Ecto neural progenitor cell (in vitro differentiated cells): ENCODE data around the gene STK26.
A peak's percentile ranks its signal among the peaks of the same experiment; 100 is the strongest.
"Not testable (repeated sequence)": the region's sequence is repeated elsewhere in the genome, so short reads cannot be mapped to it uniquely, and the experiment has no call there.

Experiments
- DNase-seq: peaks from one replicate; pipeline ENCODE4 v3.0.0-alpha.2; 2018; ENCODE audit warnings: low spot score

The STK26 gene

DNA sequence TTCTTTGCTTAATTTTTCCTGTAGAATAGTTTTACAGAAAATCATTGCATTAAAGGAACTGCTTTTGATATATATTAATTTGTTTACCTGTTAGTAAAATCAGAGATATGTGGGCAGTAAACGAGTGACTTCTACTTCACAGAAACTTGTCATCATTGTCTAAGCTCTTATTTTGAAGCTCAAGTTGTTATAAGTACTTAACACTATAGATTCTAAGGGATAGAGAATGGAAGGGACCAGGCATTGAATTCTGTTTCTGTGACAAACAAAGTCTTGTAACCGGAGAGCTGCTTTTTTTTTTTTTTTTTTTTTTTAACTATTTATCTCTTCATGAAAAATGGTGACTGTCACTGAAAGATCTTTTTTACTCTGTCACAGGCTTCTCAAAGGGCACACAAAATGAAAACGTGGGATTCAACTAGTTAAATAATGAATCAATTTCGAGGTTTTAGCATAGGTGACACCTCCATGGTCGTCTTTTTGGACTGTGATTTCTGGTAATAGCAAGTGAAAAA lies 14.4 kb downstream of the STK26 start:
- no peak for DNase-seq

DNA sequence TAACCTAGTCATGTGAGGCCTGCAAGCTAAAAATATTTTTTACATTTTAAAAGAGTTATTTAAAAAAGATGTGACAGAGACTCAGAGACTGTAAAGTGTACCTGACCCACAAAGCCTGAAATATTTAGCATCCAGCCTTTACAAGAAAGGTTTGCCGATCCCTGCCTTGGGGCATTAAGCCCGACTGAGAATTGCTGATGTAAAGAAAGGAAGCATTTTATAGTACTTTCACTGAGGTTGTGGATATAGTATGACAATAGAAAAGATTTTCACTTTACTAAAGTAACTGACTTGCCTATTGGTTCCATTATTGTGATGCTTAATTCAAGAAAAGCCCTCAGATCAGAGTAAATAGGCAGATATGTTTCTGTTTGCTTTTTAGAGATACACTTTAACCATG lies 17.0 kb downstream of the STK26 start:
- DNase-seq: no peak

DNA sequence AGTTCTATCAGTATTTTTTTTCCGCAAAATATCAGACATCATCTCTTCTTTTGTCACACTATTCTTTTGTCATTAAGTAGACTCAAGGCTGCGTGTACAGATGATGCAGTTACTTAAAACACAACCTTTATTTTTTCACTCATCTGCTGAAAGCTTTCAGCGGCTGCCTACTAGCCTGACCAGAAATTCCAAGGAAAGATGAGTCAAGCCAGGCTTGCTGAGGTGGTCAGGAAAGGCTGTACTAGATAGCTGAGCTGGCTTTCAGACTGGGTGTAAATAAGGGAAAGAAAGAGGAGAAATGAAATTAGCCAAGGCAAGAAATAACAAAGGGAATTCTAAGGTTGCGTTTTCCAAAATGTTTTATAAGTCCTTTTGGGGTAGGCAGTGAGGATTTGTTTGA lies 17.9 kb downstream of the STK26 start:
- DNase-seq: no peak

DNA sequence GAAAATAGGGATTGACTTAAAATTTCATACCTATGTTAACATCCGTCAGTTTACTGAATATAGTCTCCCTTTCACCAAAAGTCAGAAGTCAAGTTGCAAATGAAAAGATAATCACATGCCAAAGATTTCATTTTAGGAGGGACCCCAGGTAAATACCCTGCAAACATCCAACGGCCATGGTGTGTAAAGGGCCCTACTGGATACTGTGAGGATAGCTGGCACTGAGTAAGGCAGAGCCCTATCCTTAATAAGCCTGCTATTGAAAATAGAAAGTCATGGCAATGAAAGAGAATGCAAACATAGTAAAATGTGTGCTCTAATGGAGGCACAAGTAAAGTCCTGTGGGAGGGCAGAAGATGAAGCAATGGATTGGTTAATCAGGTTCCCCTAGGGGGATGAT lies 20.9 kb downstream of the STK26 start:
- no peak for DNase-seq

DNA sequence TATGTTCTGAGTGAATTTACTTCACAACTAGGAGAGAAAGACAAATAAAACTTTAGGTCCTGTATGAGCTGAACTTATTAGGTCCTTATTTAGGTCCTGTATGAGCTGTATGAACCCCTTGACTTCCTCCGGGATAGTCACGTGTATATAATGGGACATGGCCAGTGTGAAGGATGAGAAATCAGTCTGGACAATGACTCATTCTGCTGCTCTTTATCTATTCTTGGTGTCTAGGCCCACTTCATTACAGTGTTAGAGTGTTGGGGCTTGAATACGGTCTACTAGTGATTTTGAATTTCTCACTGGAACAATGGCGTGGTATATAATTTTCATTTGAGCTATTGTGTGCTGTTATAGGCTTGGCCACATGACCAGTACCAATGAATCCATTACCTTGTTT lies 21.9 kb downstream of the STK26 start:
- no peak for DNase-seq

DNA sequence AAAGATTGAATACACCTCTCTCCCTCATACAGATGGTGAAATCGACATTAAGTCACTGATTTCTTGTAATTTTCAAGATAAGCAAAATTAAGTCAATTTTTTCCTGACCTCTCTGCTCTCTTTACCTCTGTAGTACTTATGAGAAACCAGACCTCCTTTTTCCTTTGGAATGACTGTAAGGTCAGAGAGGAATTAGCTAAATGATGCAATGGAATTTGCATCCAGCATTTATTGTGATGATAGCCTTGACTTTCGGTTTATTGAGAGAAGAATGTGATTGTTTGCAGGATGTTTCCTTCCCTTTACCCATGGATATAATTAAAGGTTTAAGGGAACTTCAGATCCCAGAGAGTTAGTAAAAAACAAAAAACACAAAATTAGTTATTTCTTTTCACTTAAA lies 22.4 kb downstream of the STK26 start:
- no peak for DNase-seq

DNA sequence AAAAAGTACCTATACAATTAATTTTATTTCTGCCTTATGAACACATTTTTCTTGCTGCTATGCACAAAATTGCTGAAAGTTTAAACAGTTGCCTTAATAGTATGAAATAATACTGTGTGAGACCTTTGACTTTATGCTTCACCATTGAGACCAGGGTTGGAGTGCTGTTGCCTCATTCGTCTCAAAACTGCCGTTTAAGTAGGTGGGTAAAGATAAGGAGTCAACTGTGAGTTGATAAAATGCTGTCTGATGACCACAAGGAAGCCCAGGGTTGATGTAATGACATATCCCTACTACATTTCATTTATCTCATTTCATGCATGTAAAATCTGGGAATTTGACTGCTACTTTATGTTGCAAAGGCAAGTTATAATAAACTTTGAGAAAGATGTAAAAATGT lies 23.4 kb downstream of the STK26 start:
- DNase-seq: no peak

DNA sequence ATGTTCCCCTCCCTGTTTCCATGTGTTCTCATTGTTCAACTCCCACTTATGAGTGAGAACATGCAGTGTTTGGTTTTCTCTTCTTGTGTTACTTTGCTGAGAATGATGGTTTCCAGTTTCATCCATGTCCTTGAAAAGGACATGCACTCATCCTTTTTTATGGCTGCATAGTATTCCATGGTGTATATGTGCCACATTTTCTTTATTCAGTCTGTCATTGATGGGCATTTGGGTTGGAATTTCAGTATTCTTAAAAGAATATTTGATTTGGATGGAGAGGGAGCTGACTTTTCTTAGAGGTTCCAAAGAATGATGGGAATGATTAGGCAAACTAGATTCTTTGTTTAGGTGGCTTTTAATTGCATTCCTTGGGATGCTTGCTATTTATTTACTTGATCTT lies 28.7 kb downstream of the STK26 start:
- not testable (repeated sequence) for DNase-seq

DNA sequence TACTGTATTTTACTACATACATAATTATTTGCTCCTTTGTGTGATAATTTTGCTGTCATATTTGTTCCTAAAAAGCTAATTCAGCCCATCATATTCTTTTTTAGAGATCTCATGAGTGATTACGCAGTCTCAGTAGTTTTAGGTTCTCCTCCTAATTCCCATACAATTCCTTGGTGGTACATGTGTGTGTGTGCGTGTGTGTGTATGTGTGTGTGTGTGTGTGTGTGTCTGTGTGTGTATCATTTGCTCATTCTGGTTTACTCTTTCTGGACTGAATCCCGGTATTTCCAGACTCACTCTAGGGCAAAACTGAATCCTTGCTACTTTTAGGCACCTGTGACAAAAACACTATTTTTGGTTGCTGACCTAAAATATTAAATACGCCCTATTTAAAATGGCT lies 34.9 kb downstream of the STK26 start:
- no peak for DNase-seq

DNA sequence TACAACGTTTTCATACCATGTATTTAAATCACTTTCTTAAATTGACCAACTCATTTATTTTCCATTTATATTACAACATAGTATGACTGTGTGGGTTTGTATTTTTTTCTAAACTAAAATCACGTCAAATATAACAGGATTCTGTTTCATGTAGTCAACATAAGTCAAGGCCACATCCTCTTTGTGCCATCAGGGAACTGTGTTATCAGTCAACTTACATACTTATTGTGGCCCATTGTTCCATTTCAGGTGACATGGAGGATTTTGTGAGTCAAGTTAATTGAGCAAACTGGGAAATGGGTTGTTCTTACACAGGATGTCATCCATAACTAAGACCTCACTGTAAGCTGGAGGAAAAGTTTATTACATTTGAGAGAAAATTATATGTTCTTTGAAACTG lies 35.9 kb downstream of the STK26 start:
- no peak for DNase-seq

DNA sequence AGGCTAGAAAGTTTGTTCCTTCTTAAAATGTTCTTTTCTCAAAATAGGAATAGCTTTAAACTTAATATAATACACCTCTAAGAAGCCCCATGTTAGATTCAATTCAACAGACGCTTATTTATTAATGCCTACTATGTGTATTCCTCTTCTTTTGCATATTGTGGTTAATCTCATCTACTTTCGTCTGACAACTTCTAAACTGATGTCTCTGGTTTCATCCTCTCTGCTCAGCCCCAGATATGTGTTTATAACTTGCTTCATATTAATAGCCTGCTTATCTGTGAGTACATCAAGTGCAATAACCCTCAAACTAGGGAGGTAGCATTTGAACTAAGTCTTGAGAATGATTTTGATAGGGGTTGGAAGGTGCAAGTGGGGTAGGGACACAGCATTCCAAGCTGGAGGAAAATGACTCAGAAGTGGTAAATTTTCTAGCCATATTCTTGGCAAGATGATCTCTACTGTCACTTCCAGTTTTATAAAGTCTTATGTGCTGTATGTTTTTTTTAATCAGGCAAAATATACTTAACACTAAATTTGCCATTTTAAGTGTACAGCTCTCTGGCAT lies 37.0 kb downstream of the STK26 start:
- DNase-seq: no peak

DNA sequence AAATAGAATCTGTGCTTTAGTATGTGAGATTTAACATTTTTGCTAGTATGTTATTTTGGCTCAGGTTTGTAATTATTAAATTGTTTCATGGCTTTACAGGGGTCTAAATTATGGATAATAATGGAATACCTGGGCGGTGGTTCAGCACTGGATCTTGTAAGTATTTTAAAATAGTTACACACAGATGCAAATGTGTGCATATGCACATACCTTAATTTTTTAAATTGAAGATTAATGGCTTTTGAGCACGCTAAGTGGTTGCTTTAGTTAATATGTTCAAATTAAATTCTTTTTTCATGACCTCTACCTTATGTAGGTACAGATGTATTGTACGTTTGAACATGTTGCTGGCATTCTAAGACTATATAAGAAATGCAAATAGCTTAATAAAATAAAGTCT lies 40.2 kb downstream of the STK26 start:
- DNase-seq: no peak

DNA sequence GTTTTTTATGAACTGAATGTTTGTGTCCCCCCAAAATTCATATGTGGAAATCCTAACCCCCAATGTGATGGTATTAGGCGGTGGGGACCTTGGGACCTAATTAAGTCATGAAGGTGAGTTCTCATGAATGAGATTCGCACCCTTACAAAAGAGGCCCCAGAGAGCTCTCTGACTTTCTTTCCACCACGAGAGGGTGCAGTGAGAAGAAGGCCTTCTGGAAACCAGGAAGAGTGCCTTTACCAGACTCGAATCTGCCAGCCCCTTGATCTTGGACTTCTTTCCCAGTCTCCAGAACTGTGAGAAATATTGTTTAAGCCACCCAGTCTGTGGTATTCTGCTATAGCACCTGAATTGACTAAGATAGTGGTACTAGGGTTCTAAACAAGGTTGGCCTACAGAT lies 40.8 kb downstream of the STK26 start:
- DNase-seq: no peak

DNA sequence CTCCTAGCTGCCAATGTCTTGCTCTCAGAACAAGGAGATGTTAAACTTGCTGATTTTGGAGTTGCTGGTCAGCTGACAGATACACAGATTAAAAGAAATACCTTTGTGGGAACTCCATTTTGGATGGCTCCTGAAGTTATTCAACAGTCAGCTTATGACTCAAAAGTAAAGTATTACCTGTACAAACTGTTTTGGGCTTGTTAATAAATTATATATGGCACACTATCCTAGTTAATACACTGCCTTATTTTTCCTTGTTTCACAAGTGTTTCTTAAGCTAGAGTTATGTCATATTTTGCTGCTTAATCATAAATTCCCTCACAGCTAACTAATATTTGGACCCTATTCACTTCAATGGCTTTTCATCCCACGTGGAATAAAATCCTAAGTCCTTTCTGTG lies 45.3 kb downstream of the STK26 start:
- no peak for DNase-seq

DNA sequence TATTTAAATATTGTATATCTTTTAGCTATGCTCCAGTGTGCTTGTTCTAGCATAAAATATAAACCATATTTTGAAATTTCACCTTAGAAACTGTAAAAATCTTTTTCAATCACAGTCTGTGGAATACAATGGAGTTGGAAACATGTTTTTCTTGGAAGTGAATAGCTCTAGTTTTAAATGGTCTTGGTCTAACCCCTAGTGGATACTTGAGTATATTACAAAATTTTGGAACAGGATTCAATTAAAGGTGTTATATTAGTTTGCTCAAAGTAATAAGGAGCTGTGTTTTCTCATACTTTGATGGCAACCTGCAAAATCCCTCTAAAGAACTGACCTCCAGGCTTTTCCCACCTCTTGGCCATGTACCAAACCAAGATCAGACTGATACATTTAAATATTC lies 48.2 kb downstream of the STK26 start:
- no peak for DNase-seq

DNA sequence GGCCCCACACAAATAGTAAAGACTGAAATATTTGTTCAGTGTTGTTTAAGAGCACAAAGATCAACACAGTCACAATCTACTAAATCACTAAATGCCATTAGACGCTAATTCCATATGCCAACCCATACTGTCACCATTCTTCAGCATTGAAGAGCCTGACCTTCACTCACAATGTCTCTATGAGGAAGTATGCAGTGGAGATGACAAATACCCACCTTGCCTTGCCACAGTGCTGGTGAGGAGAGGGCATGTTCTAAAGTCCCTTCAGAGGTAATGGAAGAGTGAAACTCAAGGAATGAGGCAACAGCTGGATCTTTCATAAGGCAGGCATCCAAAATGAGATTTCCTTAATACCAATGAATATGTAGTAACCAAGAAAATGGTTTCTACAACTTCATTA lies 54.3 kb downstream of the STK26 start:
- no peak for DNase-seq

DNA sequence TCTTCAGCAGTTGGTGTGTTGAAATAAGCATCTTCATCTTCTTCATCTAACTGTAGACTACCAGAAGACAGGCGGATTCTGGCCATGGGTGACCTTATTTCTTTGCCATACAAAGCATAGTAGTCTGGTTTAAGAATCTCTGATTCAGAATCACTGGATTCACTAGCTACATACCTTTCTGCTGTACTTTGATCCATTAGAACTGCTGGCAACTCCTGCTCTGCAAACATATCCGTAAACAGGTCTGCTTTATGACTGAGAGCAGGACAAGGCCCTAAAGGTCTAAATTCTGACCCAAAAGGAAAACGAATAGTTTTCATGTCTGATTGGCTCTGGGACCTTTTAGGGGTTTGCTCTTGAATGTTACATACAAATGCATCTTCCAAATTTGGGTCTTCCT lies 54.8 kb downstream of the STK26 start:
- no peak for DNase-seq

DNA sequence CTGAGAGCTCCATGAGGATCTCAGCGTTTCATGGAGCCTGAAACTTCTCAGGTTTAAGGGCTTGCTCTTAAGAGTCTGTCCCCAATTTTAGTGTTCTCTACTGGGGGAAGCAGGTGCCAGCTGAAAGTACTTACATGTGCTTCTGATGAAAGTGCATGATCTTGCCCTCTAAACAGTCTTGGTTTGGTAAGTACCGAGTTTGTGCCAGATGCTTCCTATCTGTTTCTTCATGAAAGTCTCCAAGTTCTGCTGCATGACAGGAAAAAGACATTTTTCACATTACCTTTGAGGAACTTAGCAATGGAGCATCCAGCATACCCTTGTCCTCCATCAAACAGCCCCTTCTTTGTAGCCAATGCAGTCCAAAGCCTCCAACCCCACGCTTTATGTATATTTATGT lies 62.7 kb downstream of the STK26 start:
- no peak for DNase-seq

DNA sequence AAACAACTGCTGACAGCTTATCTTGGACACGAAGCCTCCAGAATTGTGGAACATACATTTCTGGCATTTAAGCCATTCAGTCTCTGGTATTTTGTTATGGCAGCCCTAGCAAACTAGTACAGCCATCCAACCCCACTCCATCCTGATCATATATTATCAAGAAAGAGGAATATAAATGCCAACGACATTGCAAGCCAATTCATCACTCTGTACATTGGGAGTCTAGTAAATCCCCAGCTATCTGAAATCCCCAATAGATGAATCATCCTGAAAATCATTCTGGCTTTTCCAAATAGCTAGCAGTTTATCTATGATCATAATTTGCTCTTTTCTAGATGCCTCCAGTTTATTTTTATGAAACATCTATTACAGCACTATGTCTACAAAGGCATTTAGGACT lies 63.6 kb downstream of the STK26 start:
- no peak for DNase-seq

DNA sequence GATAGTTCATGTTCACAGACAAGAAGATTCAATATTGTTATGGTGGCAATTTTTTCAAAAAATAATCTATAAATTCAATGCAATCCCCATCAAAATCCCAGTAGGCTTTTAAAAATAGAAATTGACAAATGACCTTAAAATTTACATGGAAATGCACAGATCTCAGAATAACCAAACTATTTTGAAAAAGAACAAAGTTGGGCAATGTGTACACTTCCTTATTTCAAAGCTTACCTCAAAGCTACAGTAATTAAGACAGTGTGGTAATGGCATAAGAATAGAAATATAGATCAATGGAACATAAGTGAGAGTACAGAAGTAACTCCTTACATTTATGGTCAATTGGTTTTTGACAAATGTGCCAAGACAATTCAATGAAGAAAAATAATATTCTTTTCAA lies 65.8 kb downstream of the STK26 start:
- DNase-seq: no peak

DNA sequence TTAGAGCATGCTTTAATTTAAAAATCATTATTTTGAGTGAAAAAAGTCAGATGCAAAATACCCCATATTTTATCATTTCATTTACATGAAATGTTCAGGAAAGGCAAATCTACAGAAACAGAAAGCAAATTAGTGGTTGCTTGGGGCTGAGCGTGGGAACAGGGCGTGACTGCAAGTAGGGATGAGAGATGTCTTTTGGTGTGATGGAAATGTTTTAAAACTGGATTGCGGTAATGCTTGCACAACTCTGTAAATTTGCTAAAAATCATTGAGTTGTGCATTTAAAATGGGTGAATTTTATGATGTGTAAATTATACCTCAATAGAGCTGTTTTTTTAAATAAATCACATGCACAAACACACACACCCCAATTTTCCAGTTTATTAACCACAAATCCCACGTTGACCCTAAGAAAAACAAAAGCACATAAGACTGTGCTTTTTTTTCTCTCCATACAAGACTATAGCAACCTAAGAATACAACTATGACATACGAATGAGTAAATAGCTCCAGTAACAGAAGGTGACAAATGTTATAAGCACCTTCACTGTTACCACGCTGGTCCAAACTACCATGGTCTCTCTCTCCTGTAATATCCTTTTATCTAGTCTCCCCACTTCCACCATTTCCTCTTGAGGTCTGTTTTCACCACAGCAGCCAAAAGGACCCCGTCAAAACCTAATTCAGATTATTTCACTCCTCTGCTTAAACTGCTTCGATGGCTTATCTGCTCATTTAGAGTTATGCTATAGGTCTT lies 67.5 kb downstream of the STK26 start:
- no peak for DNase-seq

DNA sequence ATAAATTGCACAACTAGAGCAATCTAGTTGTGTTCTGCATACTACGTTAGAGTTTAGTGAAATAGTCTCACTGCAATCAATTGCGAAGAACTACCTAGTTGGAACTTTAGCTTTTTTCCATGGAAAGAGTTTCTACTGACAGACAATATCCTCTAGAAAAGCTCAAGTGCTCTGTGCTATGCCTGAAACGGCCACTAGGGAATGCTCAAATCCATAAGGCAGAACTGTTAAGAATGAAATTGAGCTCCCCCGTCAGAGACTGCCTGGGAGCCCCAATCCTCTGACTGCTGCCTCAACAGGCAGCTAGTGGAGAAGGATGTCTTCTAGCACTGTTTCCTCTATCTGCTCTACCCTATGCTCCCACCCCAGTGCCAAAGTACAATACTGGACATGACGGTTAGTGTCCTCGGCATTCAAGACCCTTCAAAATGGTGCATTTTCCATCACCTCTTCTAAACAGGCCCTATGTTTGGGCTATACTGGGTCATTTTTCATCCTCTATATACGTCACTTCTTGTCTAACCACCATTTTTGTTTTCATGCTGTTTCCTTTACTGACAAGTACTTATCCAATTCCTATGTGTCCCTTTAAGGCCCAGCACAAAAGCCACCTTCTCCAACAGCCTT lies 69.5 kb downstream of the STK26 start:
- DNase-seq: peak; percentile 62

DNA sequence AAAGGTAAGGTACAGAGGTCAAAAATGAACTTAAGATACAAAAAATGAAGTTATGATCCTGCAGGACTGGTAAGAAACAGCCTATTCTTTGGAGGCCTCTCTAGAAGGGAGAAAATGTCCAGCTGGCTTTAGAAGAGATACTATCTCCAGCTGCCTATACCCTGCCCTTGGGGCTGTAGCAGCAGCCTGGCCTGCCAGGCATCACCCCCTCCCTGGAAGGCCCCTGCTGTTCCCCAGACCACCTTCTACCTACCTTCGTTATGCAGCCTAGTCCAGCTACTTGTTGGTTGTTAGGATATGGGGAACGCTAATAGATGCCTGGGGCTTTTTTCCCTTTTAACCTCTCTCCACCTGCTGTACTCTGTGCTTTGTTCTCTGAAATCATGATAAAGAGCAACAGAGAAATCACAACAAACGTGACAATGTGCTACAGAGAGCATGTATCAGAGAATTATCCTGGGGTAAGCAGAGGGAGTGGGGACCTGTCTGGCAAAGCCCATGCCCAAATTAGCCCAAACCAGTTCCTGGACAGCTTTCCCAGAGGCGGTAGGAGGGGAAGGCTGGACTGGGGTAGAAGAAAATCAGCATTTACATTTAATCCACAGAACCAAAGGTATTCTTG lies 70.2 kb downstream of the STK26 start:
- DNase-seq: no peak
